K562 (cell line): ENCODE data around the gene MALRD1. TPM values are rescaled to one million over a fixed set of nuclear protein-coding genes. Genes with fewer than 3 reads are reported as not detected.

Source experiments
- ATAC-seq: fragments of 200-7000 bp; cut with Tn5 transposase; 3 replicates; pipeline ENCODE4 v1.9.1; 2020; ENCODE audit warnings: moderate library complexity
- BruUV-seq: library from RNA; stranded (reverse); fragments of 400-500 nt; replicated peaks from 2 replicates; lab custom pipeline; 2021; lab: Mats Ljungman, UMichigan
- CTCF ChIA-PET: fragments of 300-600 bp; formaldehyde crosslinking; extraction: SDS; loops from one replicate; lab custom pipeline; 2021; ENCODE audit warnings: low intra/inter-chr PET ratio; lab: Yijun Ruan, JAX
- POLR2A ChIA-PET: fragments of 300-600, 350-650 bp; sonication (Branson Sonifier 250); formaldehyde crosslinking; extraction: SDS; loops from one replicate; lab custom pipeline; 2021; ENCODE audit warnings: antibody characterized with exemption, inconsistent platforms; lab: Yijun Ruan, JAX
- DNase-seq, 4 experiments: peaks; one replicate each; pipeline versions ENCODE4 v3.0.0 to v3.0.0-alpha.2; 2011 to 2018; ENCODE audit warnings: low spot score in 3 of 4, mixed read lengths in 3 of 4; ENCODE audit errors: extremely low read depth in 1 of 4
- FAIRE-seq: peaks from 2 replicates; lab custom pipeline; 2011; peaks lifted over from hg19 to GRCh38; lab: Jason Lieb, UNC
- H2AFZ ChIP-seq: 2 replicates; pipeline ENCODE4 v1.6.0; 2011; ENCODE audit warnings: low read depth, low read length, control low read depth, inconsistent platforms
- H3K27ac ChIP-seq: fragments of 200-600 bp; 3 replicates; pipeline ENCODE4 v1.8.0; 2011; ENCODE audit warnings: low read depth, mild to moderate bottlenecking, control low read depth, inconsistent platforms, low read length, moderate library complexity, mixed read lengths; ENCODE audit errors: extremely low read depth
- H3K27me3 ChIP-seq, 2 experiments: fragments of 300-600 bp in 1 of 2; 2 replicates in 1 of 2; 3 replicates in 1 of 2; pipeline versions ENCODE4 v1.6.0 to v1.8.0; 2011; ENCODE audit warnings: inconsistent platforms in 2 of 2, low read length in 2 of 2, mild to moderate bottlenecking in 1 of 2, mixed read lengths in 1 of 2, moderate library complexity in 1 of 2; ENCODE audit not compliant: control insufficient read depth in 2 of 2, insufficient read depth in 2 of 2
- H3K36me3 ChIP-seq: fragments of 300-600 bp; 3 replicates; pipeline ENCODE4 v1.8.0; 2011; ENCODE audit warnings: mild to moderate bottlenecking, low read length, inconsistent platforms; ENCODE audit not compliant: control insufficient read depth, insufficient read depth
- H3K4me1 ChIP-seq, 2 experiments: fragments of 200-600 bp in 1 of 2; replicated peaks in 1 of 2; 2 replicates in 1 of 2; 3 replicates in 1 of 2; pipeline versions ENCODE4 v1.5.1 to v1.8.0; 2011; ENCODE audit warnings: inconsistent platforms in 2 of 2, low read length in 2 of 2, mild to moderate bottlenecking in 1 of 2, mixed read lengths in 1 of 2, moderate library complexity in 1 of 2; ENCODE audit not compliant: control insufficient read depth in 2 of 2, insufficient read depth in 2 of 2
- H3K4me2 ChIP-seq: 2 replicates; pipeline ENCODE4 v1.6.1; 2011; ENCODE audit warnings: low read length, control low read depth, inconsistent platforms, mixed read lengths; ENCODE audit not compliant: insufficient read depth
- H3K4me3 ChIP-seq: fragments of 200-600 bp; sonication (generic), shearing (Covaris generic); 2 replicates; pipeline ENCODE4 v1.5.1; 2016; ENCODE audit warnings: control low read depth, inconsistent platforms
- H3K79me2 ChIP-seq: fragments of 200-600 bp; 3 replicates; pipeline ENCODE4 v1.8.0; 2011; ENCODE audit warnings: low read length, inconsistent platforms; ENCODE audit not compliant: control insufficient read depth, insufficient read depth
- H3K9ac ChIP-seq, 2 experiments: 2 replicates each; pipeline versions ENCODE4 v1.6.0 to v1.6.1; 2011; ENCODE audit warnings: low read depth in 2 of 2, low read length in 2 of 2, control low read depth in 1 of 2, inconsistent platforms in 1 of 2, mild to moderate bottlenecking in 1 of 2, mixed read lengths in 1 of 2; ENCODE audit not compliant: insufficient read depth in 1 of 2
- H3K9me1 ChIP-seq: one replicate; pipeline ENCODE4 v1.6.0; 2011; ENCODE audit warnings: inconsistent platforms, mild to moderate bottlenecking, low read length, moderate library complexity; ENCODE audit not compliant: control insufficient read depth, insufficient read depth
- H3K9me3 ChIP-seq: replicated peaks from 2 replicates; pipeline ENCODE4 v1.5.1; 2011; ENCODE audit warnings: low read depth, low read length, inconsistent platforms; ENCODE audit not compliant: control insufficient read depth, insufficient read depth
- H4K20me1 ChIP-seq: replicated peaks from 2 replicates; pipeline ENCODE4 v1.6.1; 2011; ENCODE audit warnings: low read length, inconsistent platforms, mixed read lengths; ENCODE audit not compliant: control insufficient read depth, insufficient read depth
- ZNF316 ChIP-seq: fragments of 450-650 bp; IDR thresholded peaks from 2 replicates; pipeline ENCODE4 v1.6.1; 2016
- WGBS: fragments of 100-300 bp; shearing (Covaris generic); methylation state at CpG from one replicate; pipeline ENCODE4 v1.1.6; 2016; ENCODE audit warnings: low coverage, mixed read lengths; ENCODE audit not compliant: insufficient coverage; ENCODE audit errors: missing lambda C conversion rate; 5-methylcytosine and 5-hydroxymethylcytosine counted together
- in situ Hi-C: fragments of 300-500 bp; cut with MboI; formaldehyde crosslinking; loops from 4 replicates; pipeline ENCODE4 v1.15.0; 2018; ENCODE audit warnings: inconsistent platforms, mixed read lengths
- intact Hi-C: fragments of 100-400 bp; cut with micrococcal nuclease; formaldehyde crosslinking; loops from 2 replicates; pipeline ENCODE4 v1.14.2; 2022
- polyA plus RNA-seq, 8 experiments: library from polyadenylated mRNA; depleted of rRNA in 4 of 8; stranded (reverse) in 5 of 8; unstranded in 3 of 8; fragments of >200 nt; fragmentation: Nextera tagmentation in 2 of 8; fragmentation: Illumina TruSeq in 1 of 8; extraction: Ambion mirVana in 2 of 8; extraction: Trizol in 1 of 8; gene quantifications; 2 replicates each; pipeline versions ENCODE4 v1.2.1 to v1.2.3, GENCODE V29; 2011 to 2014; ENCODE audit warnings: inconsistent platforms in 1 of 8, missing spikeins in 1 of 8
- total RNA-seq, 7 experiments: library from RNA; depleted of rRNA in 6 of 7; stranded (reverse); fragments of >200 nt in 6 of 7; fragmentation: Illumina TruSeq in 2 of 7; extraction: Trizol in 2 of 7; gene quantifications; 2 replicates each; pipeline versions ENCODE4 v1.2.1 to v1.2.3, GENCODE V29; 2011 to 2021; ENCODE audit warnings: low replicate concordance in 1 of 7
- TF ChIP-seq, protein P1 (sequence below): fragments of 250-450 bp; sonication (Bioruptor Pico); IDR thresholded peaks from 2 replicates; pipeline ENCODE4 v1.4.0; 2020; ENCODE audit warnings: mild to moderate bottlenecking, moderate library complexity, borderline replicate concordance
- TF ChIP-seq, protein P2 (sequence below), 2 experiments: fragments of 450-650 bp; formaldehyde crosslinking in 1 of 2; IDR thresholded peaks; 2 replicates each; pipeline versions ENCODE4 v1.4.0 to v1.6.1; 2014 to 2020; ENCODE audit warnings: mild to moderate bottlenecking in 2 of 2, borderline replicate concordance in 1 of 2, low read depth in 1 of 2

Gene MALRD1
- total and polyA plus RNA-seq, 9 of the 15 experiments (the other 6 are each of a cell fraction or from before 2014, with no cell fraction given): not detected

DNA sequence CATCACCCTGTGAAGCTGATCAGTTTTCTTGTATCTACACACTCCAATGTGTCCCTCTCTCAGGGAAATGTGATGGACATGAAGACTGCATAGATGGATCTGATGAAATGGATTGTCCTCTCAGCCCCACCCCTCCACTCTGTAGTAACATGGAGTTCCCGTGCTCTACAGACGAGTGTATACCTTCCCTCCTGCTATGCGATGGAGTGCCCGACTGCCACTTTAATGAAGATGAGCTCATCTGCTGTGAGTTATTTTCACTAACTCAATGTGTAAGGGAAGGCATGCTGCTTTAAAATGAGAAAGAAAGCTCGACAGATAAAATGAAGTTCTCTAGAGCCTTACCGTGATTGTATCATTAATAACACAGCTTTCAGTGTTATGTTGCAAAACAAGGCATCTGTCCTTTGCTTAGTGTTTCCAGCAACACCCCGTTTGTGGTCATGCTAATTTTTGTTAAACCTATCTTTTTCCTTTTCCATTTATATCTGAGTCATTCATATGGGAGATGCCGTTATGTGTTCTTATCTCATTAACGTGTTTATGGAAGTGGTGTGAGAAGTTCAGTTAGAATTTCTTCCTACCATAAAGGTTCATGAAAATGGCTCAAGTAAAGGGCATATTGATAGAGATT lies 546.7 kb downstream of the MALRD1 start:
- H3K27me3 ChIP-seq: no peaks in the 10 kb centered on the region
- DNase-seq: no peak
- H3K4me3 ChIP-seq: no peak overlapping the region
- POLR2A ChIA-PET: interaction anchor here (0.6 kb wide), 1 partner anchor 35 kb away, joined by 3 read pairs; no protein-coding TSS in a partner anchor
- H3K4me2 ChIP-seq: no peak overlapping the region
- CTCF ChIA-PET: no interaction called here
- no peak overlapping the region for H3K27ac ChIP-seq
- no peak for ATAC-seq
- in situ Hi-C loops: no loop called here
- no peaks in the 10 kb centered on the region for H3K79me2 ChIP-seq
- FAIRE-seq: no peak
- TF ChIP-seq, protein P1, sequence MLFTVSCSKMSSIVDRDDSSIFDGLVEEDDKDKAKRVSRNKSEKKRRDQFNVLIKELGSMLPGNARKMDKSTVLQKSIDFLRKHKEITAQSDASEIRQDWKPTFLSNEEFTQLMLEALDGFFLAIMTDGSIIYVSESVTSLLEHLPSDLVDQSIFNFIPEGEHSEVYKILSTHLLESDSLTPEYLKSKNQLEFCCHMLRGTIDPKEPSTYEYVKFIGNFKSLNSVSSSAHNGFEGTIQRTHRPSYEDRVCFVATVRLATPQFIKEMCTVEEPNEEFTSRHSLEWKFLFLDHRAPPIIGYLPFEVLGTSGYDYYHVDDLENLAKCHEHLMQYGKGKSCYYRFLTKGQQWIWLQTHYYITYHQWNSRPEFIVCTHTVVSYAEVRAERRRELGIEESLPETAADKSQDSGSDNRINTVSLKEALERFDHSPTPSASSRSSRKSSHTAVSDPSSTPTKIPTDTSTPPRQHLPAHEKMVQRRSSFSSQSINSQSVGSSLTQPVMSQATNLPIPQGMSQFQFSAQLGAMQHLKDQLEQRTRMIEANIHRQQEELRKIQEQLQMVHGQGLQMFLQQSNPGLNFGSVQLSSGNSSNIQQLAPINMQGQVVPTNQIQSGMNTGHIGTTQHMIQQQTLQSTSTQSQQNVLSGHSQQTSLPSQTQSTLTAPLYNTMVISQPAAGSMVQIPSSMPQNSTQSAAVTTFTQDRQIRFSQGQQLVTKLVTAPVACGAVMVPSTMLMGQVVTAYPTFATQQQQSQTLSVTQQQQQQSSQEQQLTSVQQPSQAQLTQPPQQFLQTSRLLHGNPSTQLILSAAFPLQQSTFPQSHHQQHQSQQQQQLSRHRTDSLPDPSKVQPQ (CRISPR knock-in tag): no peak
- BruUV-seq: no TSS peak
- H3K4me1 ChIP-seq: no peaks in the 10 kb centered on the region
- no peaks in the 10 kb centered on the region for H3K9me3 ChIP-seq
- no peaks in the 10 kb centered on the region for H4K20me1 ChIP-seq
- intact Hi-C loops: no loop called here
- H3K9ac ChIP-seq: no peak overlapping the region
- H2AFZ ChIP-seq: no peak overlapping the region
- WGBS: 0% methylated on average over 9 of the region's 9 CpGs
- H3K9me1 ChIP-seq: no peaks in the 10 kb centered on the region
- H3K36me3 ChIP-seq: no peaks in the 10 kb centered on the region

DNA sequence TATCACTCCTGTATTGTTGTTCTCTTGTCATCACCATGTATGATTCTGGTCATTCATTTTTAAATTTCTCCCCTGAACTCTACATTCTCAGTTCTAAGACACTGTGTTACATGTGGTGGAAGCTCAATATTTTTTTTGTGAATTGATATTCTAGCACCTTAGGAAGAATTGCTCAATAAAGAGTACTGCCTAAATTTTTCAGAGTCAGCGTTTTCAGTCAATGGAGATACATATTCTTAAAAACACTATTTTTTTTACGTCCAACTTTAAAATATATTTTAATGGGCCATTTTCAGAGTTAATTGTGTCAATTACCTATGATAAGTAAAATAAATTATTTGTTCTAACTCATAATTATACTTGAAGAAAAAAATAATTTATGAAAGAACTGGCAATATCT lies 557.2 kb downstream of the MALRD1 start:
- CTCF ChIA-PET: no interaction called here
- FAIRE-seq: no peak
- WGBS: 0% methylated on average over 2 of the region's 2 CpGs
- TF ChIP-seq, protein P2, sequence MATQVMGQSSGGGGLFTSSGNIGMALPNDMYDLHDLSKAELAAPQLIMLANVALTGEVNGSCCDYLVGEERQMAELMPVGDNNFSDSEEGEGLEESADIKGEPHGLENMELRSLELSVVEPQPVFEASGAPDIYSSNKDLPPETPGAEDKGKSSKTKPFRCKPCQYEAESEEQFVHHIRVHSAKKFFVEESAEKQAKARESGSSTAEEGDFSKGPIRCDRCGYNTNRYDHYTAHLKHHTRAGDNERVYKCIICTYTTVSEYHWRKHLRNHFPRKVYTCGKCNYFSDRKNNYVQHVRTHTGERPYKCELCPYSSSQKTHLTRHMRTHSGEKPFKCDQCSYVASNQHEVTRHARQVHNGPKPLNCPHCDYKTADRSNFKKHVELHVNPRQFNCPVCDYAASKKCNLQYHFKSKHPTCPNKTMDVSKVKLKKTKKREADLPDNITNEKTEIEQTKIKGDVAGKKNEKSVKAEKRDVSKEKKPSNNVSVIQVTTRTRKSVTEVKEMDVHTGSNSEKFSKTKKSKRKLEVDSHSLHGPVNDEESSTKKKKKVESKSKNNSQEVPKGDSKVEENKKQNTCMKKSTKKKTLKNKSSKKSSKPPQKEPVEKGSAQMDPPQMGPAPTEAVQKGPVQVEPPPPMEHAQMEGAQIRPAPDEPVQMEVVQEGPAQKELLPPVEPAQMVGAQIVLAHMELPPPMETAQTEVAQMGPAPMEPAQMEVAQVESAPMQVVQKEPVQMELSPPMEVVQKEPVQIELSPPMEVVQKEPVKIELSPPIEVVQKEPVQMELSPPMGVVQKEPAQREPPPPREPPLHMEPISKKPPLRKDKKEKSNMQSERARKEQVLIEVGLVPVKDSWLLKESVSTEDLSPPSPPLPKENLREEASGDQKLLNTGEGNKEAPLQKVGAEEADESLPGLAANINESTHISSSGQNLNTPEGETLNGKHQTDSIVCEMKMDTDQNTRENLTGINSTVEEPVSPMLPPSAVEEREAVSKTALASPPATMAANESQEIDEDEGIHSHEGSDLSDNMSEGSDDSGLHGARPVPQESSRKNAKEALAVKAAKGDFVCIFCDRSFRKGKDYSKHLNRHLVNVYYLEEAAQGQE (IDR thresholded peaks at IDR 0.05; ENCODE audit: borderline replicate concordance): no peak
- TF ChIP-seq, protein P2 (CRISPR knock-in tag; IDR thresholded peaks at IDR 0.05; ENCODE audit: low read depth): no peak
- peak; percentile 49; the same call in 1 of the 2 replicates for TF ChIP-seq ZNF316

More for the DNA sequence above, 557.2 kb downstream of the MALRD1 start:
- DNase-seq (no peak), ATAC-seq (no peak)
- in situ Hi-C loops: no loop called here
- H3K9ac ChIP-seq: no peak overlapping the region
- H2AFZ ChIP-seq: no peak overlapping the region
- no peaks in the 10 kb centered on the region for H3K27me3 ChIP-seq
- H3K36me3 ChIP-seq: no peaks in the 10 kb centered on the region
- H3K4me3 ChIP-seq: no peak overlapping the region
- no peaks in the 10 kb centered on the region for H4K20me1 ChIP-seq
- H3K79me2 ChIP-seq: no peaks in the 10 kb centered on the region
- no peaks in the 10 kb centered on the region for H3K9me1 ChIP-seq
- H3K4me2 ChIP-seq: no peak overlapping the region
- H3K9me3 ChIP-seq: no peaks in the 10 kb centered on the region
- intact Hi-C loops: no loop called here
- BruUV-seq: no TSS peak
- H3K27ac ChIP-seq: no peak overlapping the region
- POLR2A ChIA-PET: interaction anchor here (0.5 kb wide), 1 partner anchor 17 kb away, joined by 3 read pairs; no protein-coding TSS in a partner anchor
- no peaks in the 10 kb centered on the region for H3K4me1 ChIP-seq
